Myocyte (in vitro differentiated cells): ENCODE results near the gene ETV2. TPM values are rescaled to one million over a fixed set of nuclear protein-coding genes. Genes with fewer than 3 reads are reported as not detected.
A peak's percentile ranks its signal among the peaks of the same experiment; 100 is the strongest.
"Not testable (repeated sequence)": the region's sequence is repeated elsewhere in the genome, so short reads cannot be mapped to it uniquely, and the experiment has no call there.

Source experiments
- DNase-seq: peaks from one replicate; pipeline ENCODE4 v3.0.0-alpha.2; 2012; ENCODE audit warnings: low read depth
- polyA plus RNA-seq: library from polyadenylated mRNA; unstranded; fragments of >200 nt; gene quantifications from one replicate; pipeline ENCODE4 v1.2.1, GENCODE V29; 2012; ENCODE audit warnings: missing spikeins
- total RNA-seq: library from RNA; depleted of rRNA; stranded (reverse); fragments of >200 nt; gene quantifications from 2 replicates; pipeline ENCODE4 v1.2.3, GENCODE V29; 2014

The ETV2 gene, protein sequence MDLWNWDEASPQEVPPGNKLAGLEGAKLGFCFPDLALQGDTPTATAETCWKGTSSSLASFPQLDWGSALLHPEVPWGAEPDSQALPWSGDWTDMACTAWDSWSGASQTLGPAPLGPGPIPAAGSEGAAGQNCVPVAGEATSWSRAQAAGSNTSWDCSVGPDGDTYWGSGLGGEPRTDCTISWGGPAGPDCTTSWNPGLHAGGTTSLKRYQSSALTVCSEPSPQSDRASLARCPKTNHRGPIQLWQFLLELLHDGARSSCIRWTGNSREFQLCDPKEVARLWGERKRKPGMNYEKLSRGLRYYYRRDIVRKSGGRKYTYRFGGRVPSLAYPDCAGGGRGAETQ
- total RNA-seq: not detected in 2 replicates
- 1.4 TPM for polyA plus RNA-seq

DNA sequence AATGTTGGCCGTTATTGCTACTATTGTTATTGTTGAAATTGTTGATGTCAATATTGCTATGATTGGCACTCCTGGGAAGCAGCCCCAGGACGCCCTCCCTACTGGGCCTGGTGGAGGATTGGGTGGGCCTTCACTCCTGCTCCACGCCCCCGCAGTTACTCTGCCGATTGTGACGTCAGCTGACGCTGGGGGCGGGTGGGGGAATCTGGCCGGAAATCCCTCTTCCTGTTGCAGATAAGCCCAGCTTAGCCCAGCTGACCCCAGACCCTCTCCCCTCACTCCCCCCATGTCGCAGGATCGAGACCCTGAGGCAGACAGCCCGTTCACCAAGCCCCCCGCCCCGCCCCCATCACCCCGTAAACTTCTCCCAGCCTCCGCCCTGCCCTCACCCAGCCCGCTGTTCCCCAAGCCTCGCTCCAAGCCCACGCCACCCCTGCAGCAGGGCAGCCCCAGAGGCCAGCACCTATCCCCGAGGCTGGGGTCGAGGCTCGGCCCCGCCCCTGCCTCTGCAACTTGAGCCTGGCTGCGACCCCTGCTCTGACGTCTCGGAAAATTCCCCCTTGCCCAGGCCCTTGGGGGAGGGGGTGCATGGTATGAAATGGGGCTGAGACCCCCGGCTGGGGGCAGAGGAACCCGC lies at the start of gene ETV2:
Gene ETV2 (plus strand): TSS at position 231 of the 637 bp plus-strand sequence. CDS start 716 bp downstream, outside the sequence.
- no peak for DNase-seq

DNA sequence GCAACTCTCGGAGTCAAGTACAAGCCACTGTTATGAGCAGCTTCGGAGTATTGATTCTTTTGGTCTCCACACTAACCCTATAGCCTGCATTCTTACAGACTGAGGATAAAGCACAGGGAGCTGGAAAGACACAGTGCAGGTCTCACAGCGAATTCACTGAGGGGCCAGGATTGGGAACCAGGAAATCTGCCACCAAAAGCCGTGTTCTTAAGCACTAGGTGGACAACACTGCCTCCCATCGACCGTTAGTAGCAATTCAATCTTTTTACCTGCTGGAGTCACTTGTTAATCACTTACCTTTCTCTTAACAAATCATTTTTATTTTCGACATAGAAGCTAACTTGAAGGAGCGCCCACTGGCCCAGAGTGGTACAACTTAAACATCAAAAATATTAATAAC lies 49.3 kb upstream of the ETV2 start:
- peak; percentile 24 for DNase-seq

DNA sequence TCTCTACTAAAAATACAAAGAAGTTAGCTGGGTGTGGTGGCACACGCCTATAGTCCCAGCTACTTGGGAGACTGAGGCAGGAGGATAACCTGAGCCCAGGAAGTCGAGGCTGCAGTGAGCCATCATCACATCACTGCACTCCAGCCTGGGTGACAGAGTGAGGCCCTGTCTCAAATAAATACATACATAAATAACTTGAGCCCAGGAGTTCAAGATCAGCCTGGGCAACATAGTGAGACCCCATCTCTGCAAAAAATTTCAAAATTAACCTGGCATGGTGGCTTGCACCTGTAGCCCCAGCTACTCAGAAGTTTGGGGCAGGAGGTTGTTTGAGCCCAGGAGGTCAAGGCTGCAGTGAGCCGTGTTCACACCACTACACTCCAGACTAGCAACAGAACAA lies 46.5 kb upstream of the ETV2 start:
- not testable (repeated sequence) for DNase-seq

DNA sequence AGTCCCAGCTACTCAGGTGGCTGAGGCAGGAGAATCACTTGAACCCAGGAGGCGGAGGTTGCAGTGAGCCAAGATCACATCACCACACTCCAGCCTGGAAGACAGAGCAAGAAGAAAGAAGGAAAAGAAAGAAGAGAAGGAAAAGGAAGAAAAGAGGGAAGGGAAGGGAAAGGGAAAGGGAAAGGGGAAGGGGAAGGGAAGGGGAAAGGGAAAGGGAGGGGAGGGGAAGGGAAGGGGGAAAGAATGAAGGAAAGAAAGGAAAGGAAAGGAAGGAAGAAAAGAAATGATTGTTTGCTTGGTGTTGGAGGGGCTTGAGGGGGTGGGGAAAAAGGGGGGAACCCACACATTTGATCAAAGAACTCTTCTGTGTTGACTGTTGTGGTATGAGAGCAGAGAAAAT lies 45.6 kb upstream of the ETV2 start:
- DNase-seq: no peak

DNA sequence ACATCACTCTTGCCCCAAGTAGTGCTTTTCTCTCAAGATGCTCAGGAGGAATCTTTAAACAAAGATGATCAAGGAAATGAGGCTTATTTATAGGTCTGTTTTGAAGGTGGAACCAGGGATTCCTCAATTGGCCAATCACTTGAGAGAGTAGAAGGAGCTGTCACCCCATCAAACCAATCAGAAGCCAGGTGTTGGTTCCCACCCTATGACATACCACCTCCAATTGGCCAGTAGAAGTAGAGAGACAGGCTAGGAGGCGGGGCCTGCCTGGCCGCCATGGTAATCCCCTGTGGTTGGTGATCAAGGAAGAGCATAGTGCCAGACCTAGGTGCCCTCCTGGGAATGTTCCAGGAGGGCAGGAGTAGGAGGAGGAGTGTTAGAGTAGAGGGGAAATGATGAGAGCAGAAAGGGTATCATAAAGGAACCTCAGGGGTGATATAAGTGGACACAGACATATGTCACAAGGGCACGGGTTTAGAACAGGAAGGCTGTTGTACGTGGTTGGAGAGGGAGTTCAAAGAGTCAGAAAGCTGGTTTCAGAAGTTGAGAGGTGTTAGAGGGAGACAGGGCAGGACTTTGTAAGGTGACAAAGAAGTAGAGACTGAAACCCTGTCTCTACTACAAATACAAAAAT lies 45.1 kb upstream of the ETV2 start:
- DNase-seq: no peak

DNA sequence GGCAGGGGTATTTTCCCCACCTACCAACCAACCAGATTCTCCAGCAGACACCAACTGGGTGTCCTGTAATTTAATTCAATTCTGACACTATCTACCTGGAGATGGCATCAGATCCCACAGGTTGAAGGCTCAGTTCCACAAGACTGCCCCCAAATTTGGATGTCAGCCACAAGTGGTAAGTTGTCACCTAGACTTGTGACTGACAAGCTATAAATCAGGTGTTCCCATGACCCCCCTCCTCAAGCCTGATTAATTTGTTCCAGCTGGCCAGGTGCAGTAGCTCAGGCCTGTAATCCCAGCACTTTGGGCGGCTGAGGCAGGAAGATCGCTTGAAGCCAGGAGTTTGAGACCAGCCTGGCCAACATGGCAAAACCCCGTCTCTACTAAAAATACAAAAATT lies 39.6 kb upstream of the ETV2 start:
- DNase-seq: no peak

DNA sequence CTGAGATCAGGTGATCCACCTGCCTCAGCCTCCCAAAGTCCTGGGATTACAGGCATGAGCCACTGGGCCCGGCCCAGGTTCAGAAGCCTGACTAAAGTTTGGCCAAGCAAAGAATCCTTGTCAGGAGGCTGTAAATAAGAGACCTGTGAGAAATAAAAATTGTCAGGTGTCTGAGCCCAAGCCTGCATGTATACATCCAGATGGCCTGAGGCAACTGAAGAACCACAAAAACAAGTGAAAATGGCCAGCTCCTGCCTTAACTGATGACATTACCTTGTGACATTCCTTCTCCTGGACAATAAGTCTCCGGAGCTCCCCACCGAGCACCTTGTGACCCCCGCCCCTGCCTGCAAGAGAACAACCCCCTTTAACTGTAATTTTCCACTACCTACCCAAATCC lies 37.1 kb upstream of the ETV2 start:
- DNase-seq: not testable (repeated sequence)

DNA sequence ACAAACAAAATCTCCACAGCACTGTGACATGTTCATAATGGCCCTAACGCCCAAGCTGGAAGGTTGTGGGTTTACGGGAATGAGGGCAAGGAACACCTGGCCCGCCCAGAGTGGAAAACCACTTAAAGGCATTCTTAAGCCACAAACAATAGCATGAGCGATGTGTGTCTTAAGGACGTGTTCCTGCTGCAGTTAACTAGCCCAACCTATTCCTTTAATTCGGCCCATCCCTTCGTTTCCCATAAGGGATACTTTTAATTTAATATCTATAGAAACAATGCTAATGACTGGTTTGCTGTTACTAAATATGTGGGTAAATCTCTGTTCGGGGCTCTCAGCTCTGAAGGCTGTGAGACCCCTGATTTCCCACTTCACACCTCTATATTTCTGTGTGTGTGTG lies 34.4 kb upstream of the ETV2 start:
- DNase-seq: peak; percentile 43

DNA sequence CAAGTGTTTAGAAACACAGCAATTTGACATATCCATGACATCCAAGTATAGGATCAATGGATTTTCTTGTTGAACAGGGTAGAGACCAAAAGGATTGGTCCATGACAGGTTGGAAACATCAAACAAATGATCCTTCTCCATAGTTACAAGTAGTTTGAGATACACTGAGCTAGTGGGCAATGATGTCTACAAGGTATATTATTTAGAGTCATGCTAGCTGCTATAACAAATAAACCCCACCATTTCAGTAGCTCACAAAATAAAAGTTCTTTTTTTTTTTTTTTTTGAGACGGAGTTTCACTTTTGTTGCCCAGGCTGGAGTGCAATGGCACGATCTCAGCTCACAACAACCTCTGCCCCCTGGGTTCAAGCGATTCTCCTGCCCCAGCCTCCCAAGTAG lies 33.9 kb upstream of the ETV2 start:
- DNase-seq: no peak

DNA sequence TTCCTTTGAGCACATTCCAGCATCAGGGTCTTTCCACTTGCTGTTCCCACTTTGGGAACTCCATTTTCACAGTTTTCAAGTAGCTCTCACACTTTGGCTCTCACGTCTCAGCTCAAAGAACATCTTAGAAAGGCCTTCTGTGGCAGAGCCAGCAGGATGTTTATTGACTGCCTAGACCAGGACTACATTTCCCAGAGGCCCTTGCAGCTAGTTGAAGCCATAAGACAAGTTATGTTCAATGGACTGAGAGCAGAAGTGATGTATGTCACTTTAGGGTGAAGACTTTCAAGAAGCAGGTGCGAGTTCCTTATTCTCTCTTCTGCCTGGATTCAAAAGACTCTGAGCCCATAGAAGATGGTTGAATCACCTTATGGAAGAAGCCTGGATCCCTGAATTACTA lies 33.3 kb upstream of the ETV2 start:
- DNase-seq: no peak

DNA sequence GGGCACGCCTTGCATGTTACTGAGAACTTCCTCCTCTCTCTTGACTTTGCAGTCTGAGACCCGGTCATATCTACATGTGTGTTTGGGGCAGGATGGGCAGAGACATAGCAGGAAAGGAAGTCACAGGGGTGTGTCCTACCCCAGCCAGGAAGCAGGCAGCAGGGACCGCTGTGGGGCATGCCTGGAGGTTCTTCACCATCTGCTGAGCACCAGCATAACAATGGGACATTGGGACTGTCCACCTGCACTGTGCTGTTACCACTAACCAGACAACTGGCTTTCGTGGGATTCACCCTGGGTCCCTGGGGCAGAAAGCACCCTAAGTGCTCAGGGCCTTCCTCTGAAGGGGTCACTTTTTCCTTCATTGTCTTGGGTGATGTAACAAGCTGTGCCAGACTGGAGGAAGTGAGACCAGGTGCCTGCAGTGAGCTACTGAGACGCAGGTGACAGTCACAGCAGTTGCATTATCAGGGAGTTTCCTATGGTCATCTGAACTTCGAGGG lies 31.6 kb upstream of the ETV2 start:
- DNase-seq: no peak

DNA sequence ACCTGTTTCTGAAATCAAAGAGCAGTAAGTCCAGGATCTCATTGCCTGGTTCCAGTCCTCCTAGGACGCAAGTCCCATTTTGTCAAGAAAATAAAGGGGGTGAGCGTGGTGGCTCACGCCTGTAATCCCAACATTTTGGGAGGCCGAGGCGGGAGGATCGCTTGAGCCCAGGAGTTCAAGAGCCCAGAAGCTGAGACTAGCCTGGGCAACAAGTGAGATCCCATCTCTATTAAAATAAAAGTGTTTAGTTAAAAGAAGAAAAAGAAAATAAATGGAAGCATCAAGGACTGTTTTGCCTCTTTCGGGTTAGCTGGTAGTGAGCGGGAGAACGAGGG lies 29.4 kb upstream of the ETV2 start:
- no peak for DNase-seq

DNA sequence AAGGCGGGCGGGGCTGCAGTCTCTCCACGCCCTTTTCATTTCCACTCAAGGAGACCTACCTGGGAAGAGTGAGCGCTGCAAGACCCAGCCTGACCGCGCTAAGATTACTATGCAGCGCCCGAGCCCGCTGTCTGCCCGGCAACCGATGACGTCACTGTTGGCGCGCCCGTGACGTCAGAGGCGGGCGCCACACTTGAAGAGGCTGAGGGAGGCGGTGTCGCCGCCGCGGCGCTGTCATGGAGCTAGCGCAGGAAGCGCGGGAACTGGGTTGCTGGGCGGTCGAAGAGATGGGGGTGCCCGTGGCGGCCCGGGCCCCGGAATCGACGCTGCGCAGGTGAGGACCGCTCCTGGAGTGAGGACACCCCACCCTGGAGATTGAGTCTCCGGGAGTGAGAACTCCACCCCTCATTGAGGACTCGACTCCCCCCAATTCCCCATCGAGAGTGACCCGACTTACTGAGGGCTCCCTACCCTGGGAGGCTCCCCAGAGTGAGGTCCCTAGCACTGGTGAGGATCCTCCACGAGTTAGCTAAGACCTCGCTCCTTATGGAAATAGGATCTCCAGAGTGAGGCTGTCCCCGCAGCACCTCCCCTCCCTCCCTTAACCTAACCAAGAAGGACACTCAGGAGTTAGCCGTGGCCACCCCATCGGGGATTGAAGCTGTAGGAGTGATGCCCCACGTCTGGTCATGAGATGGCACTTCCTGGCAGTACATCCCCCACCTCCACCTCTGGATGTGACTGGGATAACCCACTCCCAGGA lies 28.8 kb upstream of the ETV2 start, which contains the start of gene HAUS5:
Gene HAUS5 (plus strand): TSS at position 177 of the 763 bp plus-strand sequence. CDS start 60 bp downstream, at position 237.
- DNase-seq: peak; percentile 89

DNA sequence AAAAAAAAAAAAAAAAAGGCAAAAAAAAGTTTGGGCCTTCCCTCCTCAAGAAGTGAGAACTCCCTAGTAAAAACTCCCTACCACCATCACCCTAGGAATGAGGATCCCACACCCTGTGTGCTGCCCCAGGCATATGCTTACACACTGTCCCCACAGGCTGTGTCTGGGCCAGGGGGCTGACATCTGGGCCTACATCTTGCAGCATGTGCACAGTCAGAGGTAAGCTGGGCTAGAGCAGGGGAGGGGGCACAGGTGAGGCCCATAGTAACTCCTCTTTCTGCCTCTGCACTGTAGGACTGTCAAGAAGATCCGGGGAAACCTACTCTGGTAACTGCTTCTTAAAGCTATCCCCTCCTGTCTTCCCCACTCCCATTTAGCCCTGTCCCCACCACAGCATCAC lies 28.0 kb upstream of the ETV2 start:
- no peak for DNase-seq

DNA sequence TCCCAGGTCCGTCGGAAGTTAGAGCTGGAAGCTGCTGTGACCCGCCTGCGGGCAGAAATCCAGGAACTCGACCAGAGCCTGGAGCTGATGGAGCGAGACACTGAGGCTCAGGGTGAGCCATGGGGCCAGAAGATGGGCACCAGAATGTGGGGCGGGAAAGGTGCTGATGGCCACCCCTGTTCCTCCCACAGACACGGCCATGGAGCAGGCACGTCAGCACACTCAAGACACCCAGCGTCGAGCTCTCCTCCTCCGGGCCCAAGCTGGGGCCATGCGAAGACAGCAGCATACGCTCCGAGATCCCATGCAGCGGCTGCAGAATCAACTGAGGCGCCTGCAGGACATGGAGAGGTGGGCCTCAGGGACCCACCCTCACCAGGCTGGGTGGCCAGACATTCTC lies 26.5 kb upstream of the ETV2 start:
- no peak for DNase-seq

DNA sequence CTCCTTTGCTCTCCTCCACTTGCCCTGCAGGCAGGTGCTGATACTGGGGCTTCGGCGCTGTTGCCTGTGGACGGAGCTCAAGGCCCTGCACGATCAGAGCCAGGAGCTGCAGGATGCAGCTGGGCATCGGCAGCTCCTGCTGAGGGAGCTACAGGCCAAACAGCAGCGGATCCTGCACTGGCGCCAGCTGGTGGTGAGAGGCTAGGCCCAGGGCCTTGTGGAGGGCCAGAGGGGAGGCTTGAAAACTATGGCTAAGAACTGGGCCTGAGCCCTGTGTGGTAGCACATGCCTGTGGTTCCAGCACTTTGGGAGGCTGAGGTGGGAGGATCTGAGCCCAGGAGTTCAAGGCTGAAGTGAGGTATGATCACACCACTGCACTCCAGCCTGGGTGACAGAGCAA lies 22.7 kb upstream of the ETV2 start:
- DNase-seq: no peak

DNA sequence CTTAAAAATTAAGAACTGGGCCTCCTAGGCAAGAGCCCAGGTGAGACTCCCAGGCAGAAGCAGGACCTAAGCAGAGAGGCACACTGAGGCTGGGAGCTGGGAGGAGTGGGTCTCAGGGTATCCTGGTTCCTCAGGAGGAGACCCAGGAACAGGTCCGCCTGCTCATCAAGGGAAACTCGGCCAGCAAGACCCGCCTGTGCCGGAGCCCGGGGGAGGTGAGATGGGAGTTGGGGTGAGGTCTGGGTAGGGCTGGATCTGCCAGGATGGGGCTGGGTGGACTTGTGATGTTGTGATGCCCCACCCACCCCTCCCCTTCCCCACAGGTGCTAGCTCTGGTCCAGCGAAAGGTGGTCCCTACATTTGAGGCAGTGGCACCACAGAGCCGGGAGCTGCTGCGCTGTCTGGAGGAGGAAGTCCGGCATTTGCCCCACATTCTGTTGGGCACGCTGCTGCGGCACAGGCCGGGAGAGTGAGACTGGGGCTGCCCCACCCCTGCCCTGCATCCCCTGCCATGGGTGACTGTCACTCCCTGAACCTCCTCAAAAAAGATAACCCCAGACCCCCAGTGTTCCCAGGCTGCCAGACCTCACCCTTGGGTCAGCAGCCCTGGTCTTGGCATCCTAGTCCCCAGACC lies 22.1 kb upstream of the ETV2 start:
- DNase-seq: no peak

DNA sequence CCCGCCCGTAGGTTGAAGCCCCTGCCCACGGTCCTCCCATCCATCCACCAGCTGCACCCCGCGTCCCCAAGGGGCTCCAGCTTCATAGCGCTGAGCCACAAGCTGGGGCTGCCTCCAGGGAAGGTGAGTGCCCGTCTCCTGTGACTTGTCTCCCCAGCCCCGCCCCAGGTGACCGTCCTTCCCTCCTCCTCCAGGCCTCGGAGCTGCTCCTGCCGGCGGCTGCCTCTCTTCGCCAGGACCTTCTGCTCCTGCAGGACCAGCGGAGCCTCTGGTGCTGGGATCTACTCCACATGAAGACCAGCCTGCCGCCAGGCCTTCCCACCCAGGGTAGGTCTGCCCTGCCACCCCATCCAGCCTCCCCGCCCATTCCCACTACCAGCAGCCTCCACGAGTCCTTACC lies 21.5 kb upstream of the ETV2 start:
- DNase-seq: no peak

DNA sequence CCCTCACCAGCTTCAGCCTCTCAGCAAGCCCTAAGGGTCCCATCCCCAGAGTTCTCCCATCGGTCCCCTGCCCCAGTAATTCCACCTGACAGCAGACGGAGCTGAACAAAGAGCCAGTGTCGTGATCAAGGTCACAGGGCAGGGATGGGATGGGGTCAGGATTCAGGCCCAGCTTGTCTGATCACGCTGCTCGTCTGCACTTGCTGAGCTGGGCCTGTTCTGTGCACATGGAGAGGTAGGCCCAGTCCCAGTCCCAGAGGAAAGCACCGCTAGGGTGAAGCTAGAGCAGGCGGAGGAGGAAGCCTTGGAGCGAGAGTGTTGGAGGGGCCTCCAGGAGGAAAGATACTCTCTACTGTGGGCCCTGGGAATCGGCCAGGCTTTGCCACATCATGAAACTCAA lies 19.8 kb upstream of the ETV2 start:
- no peak for DNase-seq

DNA sequence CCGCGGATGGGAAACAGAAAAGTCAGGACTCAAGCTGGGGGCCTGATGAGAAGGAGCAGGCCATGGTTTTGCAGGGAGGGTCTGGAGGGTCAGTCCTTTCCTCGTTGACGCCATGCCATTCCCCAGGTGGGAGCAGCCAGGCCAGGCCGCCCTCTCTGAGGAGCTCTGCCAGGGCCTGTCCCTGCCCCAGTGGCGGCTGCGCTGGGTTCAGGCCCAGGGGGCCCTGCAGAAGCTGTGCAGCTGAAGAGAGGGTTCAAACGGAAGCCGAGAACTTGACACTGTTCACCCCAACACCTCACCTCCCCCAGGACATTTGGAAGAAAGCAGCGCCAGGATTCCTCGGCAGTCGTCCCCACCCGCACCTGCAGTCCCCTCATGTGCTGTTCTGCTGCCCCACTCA lies 18.8 kb upstream of the ETV2 start:
- no peak for DNase-seq

DNA sequence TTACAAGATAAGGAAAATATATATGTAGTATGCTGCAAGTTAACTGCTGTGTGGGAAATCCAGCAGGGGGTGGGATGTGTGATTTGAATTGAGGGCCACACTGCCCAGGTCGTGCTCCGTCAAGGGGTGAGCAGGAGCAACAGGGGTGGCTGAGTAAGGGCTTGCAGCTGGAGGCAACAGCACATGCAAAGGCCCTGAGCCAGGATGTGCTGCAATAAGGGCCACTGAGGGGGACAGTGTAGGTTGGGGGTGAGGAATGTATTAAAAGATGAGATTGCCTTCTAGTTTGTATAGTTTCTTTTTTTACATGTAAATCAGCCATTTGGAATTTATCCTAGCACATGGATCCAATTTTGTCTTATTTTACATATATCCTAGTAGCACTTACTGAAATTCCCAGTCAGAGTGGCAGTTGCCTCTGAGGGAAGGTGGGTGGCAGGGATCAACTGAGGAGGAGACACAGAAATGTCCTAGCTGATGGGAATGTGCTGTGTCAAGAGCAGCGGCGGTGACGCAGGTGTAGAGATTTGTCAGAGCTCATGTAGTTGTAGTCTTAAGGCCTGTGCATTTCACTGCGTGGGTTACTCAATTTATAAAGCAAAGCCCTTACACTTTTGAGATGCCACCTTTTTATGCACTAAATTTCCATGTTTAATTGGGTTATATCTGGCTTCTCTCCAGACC lies 18.1 kb upstream of the ETV2 start:
- no peak for DNase-seq
